ENCODE results near the gene BTN3A1.

- TF ChIP-seq CTCF (IDR thresholded peaks at IDR 0.05; ENCODE audit: poor library complexity) (no peak), EZH2 (IDR thresholded peaks at IDR 0.05; ENCODE audit: borderline replicate concordance) (no peak)
Measured at GRCh38 chr6:26408828-26409730, 7.0 kb downstream of the BTN3A1 start.
